Superior temporal gyrus (tissue), 1 donor: ENCODE data around the gene SLC6A20.

Experiments used
- DNase-seq: peaks from one replicate; pipeline ENCODE4 v3.0.0-alpha.2; 2016; ENCODE audit errors: extremely low spot score

The SLC6A20 gene

GRCh38 chr3:45800611-45801010 is 4.3 kb upstream of the SLC6A20 start:
- no peak for DNase-seq

- no peak for DNase-seq
Measured at GRCh38 chr3:45799586-45799985, 3.2 kb upstream of the SLC6A20 start.

- no peak for DNase-seq
Measured at GRCh38 chr3:45798034-45798433, 1.7 kb upstream of the SLC6A20 start.

GRCh38 chr3:45796902-45797637 is 734 bp upstream of the SLC6A20 start:
- DNase-seq = no peak

- DNase-seq = no peak
Measured at GRCh38 chr3:45795509-45795881, 841 bp downstream of the SLC6A20 start.

GRCh38 chr3:45794660-45795059 is 1.7 kb downstream of the SLC6A20 start:
- no peak for DNase-seq

GRCh38 chr3:45794177-45794560 is 2.2 kb downstream of the SLC6A20 start:
- DNase-seq = no peak

GRCh38 chr3:45793482-45794176 is 2.7 kb downstream of the SLC6A20 start:
- no peak for DNase-seq

GRCh38 chr3:45792516-45793172 is 3.7 kb downstream of the SLC6A20 start:
- no peak for DNase-seq

- no peak for DNase-seq
Measured at GRCh38 chr3:45792036-45792435, 4.3 kb downstream of the SLC6A20 start.

- DNase-seq = no peak
Measured at GRCh38 chr3:45790596-45790995, 5.7 kb downstream of the SLC6A20 start.

- DNase-seq = no peak
Measured at GRCh38 chr3:45789235-45789812, 7.0 kb downstream of the SLC6A20 start.

- no peak for DNase-seq
Measured at GRCh38 chr3:45787551-45787950, 8.8 kb downstream of the SLC6A20 start.

- DNase-seq = no peak
Measured at GRCh38 chr3:45786801-45787495, 9.4 kb downstream of the SLC6A20 start.

- DNase-seq = no peak
Measured at GRCh38 chr3:45785605-45786150, 10.7 kb downstream of the SLC6A20 start.

- DNase-seq = no peak
Measured at GRCh38 chr3:45783667-45784066, 12.7 kb downstream of the SLC6A20 start.

GRCh38 chr3:45782381-45782780 is 14.0 kb downstream of the SLC6A20 start:
- no peak for DNase-seq

- DNase-seq = no peak
Measured at GRCh38 chr3:45781841-45782240, 14.5 kb downstream of the SLC6A20 start.

- DNase-seq = no peak
Measured at GRCh38 chr3:45781271-45781670, 15.1 kb downstream of the SLC6A20 start.

GRCh38 chr3:45779746-45780735 is 16.3 kb downstream of the SLC6A20 start:
- no peak for DNase-seq
